Astrocyte (in vitro differentiated cells and primary cell): ENCODE measurements around the gene CPT1A. TPM values are rescaled to one million over a fixed set of nuclear protein-coding genes. Genes with fewer than 3 reads are reported as not detected.

ENCODE experiments used
- DNase-seq: peaks from one replicate; pipeline ENCODE4 v3.0.0-alpha.2; 2010; ENCODE audit warnings: low read depth
- FAIRE-seq: peaks from 2 replicates; lab custom pipeline; 2011; peaks lifted over from hg19 to GRCh38; lab: Jason Lieb, UNC
- H2AFZ ChIP-seq: 2 replicates; pipeline ENCODE4 v1.6.0; 2012; ENCODE audit warnings: low read depth, low read length, inconsistent platforms
- H3K27ac ChIP-seq: 2 replicates; pipeline ENCODE4 v1.5.1; 2011; ENCODE audit warnings: low read depth, low read length, inconsistent platforms
- H3K27me3 ChIP-seq: 2 replicates; pipeline ENCODE4 v1.6.0; 2011; ENCODE audit warnings: low read length, inconsistent platforms; ENCODE audit not compliant: insufficient read depth
- H3K36me3 ChIP-seq: 2 replicates; pipeline ENCODE4 v1.5.1; 2011; ENCODE audit warnings: low read length, inconsistent platforms; ENCODE audit not compliant: insufficient read depth
- H3K4me1 ChIP-seq: 2 replicates; pipeline ENCODE4 v1.5.1; 2011; ENCODE audit warnings: low read length, inconsistent platforms; ENCODE audit not compliant: insufficient read depth
- H3K4me2 ChIP-seq: 2 replicates; pipeline ENCODE4 v1.6.0; 2012; ENCODE audit warnings: low read length, inconsistent platforms
- H3K4me3 ChIP-seq: 2 replicates; pipeline ENCODE4 v1.5.1; 2011; ENCODE audit warnings: low read depth, mild to moderate bottlenecking, low read length, inconsistent platforms; ENCODE audit not compliant: insufficient read depth
- H3K79me2 ChIP-seq: 2 replicates; pipeline ENCODE4 v1.6.0; 2012; ENCODE audit warnings: mild to moderate bottlenecking, low read length, inconsistent platforms; ENCODE audit not compliant: insufficient read depth
- H3K9ac ChIP-seq: 2 replicates; pipeline ENCODE4 v1.6.0; 2012; ENCODE audit warnings: mild to moderate bottlenecking, low read length, inconsistent platforms
- H3K9me3 ChIP-seq: 2 replicates; pipeline ENCODE4 v1.5.1; 2012; ENCODE audit warnings: low read depth, mild to moderate bottlenecking, low read length, inconsistent platforms; ENCODE audit not compliant: insufficient read depth
- H4K20me1 ChIP-seq: 2 replicates; pipeline ENCODE4 v1.6.0; 2012; ENCODE audit warnings: low read length, inconsistent platforms; ENCODE audit not compliant: insufficient read depth
- H3K27ac Mint-ChIP-seq: one replicate; pipeline ENCODE4 v1.8.0; 2021; ENCODE audit warnings: mild to moderate bottlenecking, mixed read lengths; ENCODE audit not compliant: unreplicated experiment
- H3K27me3 Mint-ChIP-seq: one replicate; pipeline ENCODE4 v1.8.0; 2021; ENCODE audit warnings: low read depth, mixed read lengths; ENCODE audit not compliant: unreplicated experiment
- H3K36me3 Mint-ChIP-seq: one replicate; pipeline ENCODE4 v1.8.0; 2021; ENCODE audit warnings: low read depth, mixed read lengths; ENCODE audit not compliant: unreplicated experiment
- H3K4me1 Mint-ChIP-seq: one replicate; pipeline ENCODE4 v1.8.0; 2021; ENCODE audit warnings: low read depth, mixed read lengths; ENCODE audit not compliant: unreplicated experiment
- H3K4me3 Mint-ChIP-seq: one replicate; pipeline ENCODE4 v1.8.0; 2021; ENCODE audit warnings: mild to moderate bottlenecking, moderate library complexity, mixed read lengths; ENCODE audit not compliant: unreplicated experiment
- H3K9me3 Mint-ChIP-seq: one replicate; pipeline ENCODE4 v1.8.0; 2021; ENCODE audit warnings: mild to moderate bottlenecking, mixed read lengths; ENCODE audit not compliant: unreplicated experiment
- EZH2 ChIP-seq: IDR thresholded peaks from 2 replicates; pipeline ENCODE4 v1.6.1; 2012; ENCODE audit warnings: mild to moderate bottlenecking, low read length, inconsistent platforms; ENCODE audit not compliant: insufficient read depth
- total RNA-seq: library from RNA; stranded (reverse); gene quantifications from 2 replicates; pipeline ENCODE4 v1.2.1, GENCODE V29; 2021
- TF ChIP-seq, protein P1 (sequence below): IDR thresholded peaks from 2 replicates; pipeline ENCODE4 v1.5.1; 2011; ENCODE audit warnings: low read depth, mild to moderate bottlenecking, inconsistent platforms, low read length, moderate library complexity; ENCODE audit not compliant: insufficient read depth

Gene CPT1A
- total RNA-seq, 1 donor from 2014 or later, result 2.3 TPM

- H3K79me2 ChIP-seq, result no peaks in the 10 kb centered on the region
- no peaks in the 10 kb centered on the region for H3K4me1 ChIP-seq
- H3K27ac Mint-ChIP-seq, result no peak overlapping the region
- H3K9ac ChIP-seq, result no peak overlapping the region
- peaks cover 4% of the 10 kb centered on the region for H3K36me3 Mint-ChIP-seq
- no peaks in the 10 kb centered on the region for H3K36me3 ChIP-seq
- no peak overlapping the region for H2AFZ ChIP-seq
- no peaks in the 10 kb centered on the region for H4K20me1 ChIP-seq
- H3K4me1 Mint-ChIP-seq, result no peaks in the 10 kb centered on the region
- no peak for DNase-seq
- no peak overlapping the region for H3K27ac ChIP-seq
- peaks cover 7% of the 10 kb centered on the region for H3K9me3 ChIP-seq
- no peak for FAIRE-seq
- peaks cover 22% of the 10 kb centered on the region for H3K27me3 Mint-ChIP-seq
- TF ChIP-seq EZH2, result no peak
- TF ChIP-seq, protein P1, sequence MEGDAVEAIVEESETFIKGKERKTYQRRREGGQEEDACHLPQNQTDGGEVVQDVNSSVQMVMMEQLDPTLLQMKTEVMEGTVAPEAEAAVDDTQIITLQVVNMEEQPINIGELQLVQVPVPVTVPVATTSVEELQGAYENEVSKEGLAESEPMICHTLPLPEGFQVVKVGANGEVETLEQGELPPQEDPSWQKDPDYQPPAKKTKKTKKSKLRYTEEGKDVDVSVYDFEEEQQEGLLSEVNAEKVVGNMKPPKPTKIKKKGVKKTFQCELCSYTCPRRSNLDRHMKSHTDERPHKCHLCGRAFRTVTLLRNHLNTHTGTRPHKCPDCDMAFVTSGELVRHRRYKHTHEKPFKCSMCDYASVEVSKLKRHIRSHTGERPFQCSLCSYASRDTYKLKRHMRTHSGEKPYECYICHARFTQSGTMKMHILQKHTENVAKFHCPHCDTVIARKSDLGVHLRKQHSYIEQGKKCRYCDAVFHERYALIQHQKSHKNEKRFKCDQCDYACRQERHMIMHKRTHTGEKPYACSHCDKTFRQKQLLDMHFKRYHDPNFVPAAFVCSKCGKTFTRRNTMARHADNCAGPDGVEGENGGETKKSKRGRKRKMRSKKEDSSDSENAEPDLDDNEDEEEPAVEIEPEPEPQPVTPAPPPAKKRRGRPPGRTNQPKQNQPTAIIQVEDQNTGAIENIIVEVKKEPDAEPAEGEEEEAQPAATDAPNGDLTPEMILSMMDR, result no peak
- peaks cover 43% of the 10 kb centered on the region for H3K27me3 ChIP-seq
- peaks cover 27% of the 10 kb centered on the region for H3K9me3 Mint-ChIP-seq
- no peak overlapping the region for H3K4me2 ChIP-seq
- no peak overlapping the region for H3K4me3 Mint-ChIP-seq
- no peak overlapping the region for H3K4me3 ChIP-seq
Observed at GRCh38 chr11:68721075-68721474, 120.6 kb downstream of the CPT1A start.

DNA sequence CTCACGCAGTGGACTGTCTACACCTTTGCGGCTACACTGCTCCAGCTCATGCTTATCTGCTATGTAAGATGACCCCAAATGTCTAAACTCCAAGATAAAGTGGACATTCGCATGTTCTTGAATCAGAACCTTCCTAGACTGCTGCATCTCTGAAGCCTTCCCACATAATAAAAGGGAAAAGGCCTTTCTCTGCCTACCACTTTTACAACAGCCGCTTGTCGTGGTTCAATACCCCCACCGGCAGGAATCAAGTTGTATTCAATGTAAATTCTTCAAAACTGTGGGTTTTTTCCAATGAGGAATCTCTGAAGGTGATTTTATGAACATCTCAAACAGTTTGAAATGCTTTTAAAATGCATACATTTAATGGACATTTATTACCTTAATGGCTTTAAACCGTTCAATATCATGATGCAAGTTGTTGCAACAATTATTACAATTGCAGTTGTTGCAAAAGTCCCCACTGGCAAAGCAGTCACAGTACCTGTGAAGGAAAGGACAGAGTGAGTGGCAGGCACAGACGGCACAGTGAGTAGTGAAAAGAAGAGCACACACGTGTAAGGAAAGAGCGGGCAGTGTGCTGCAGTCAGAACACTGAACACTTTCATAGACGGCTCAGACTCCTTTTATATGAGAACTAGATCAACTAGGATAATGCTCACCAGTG lies 126.1 kb downstream of the CPT1A start:
- Histone ChIP-seq H3K4me2 (no peak overlapping the region), H3K4me3 (no peak overlapping the region), H3K4me1 (no peaks in the 10 kb centered on the region), H3K36me3 (no peaks in the 10 kb centered on the region), H3K9me3 (peaks cover 7% of the 10 kb centered on the region), H3K27ac (no peak overlapping the region), H3K9ac (no peak overlapping the region), H2AFZ (no peak overlapping the region), H3K79me2 (no peaks in the 10 kb centered on the region), H3K27me3 (peaks cover 50% of the 10 kb centered on the region), H4K20me1 (no peaks in the 10 kb centered on the region)
- Mint-ChIP-seq H3K27me3 (peaks cover 35% of the 10 kb centered on the region), H3K4me1 (no peaks in the 10 kb centered on the region), H3K27ac (no peak overlapping the region), H3K4me3 (no peak overlapping the region), H3K36me3 (peaks cover 4% of the 10 kb centered on the region), H3K9me3 (peaks cover 25% of the 10 kb centered on the region)
- DNase-seq (no peak), FAIRE-seq (no peak)
- TF ChIP-seq, protein P1, result no peak
- TF ChIP-seq EZH2, result no peak

GRCh38 chr11:68714060-68714856 lies 127.5 kb downstream of the CPT1A start:
- no peak for FAIRE-seq
- no peak overlapping the region for H2AFZ ChIP-seq
- TF ChIP-seq, protein P1, result no peak
- no peak for TF ChIP-seq EZH2
- no peaks in the 10 kb centered on the region for H4K20me1 ChIP-seq
- H3K4me2 ChIP-seq, result no peak overlapping the region
- Mint-ChIP-seq H3K27ac (no peak overlapping the region), H3K4me1 (no peaks in the 10 kb centered on the region), H3K9me3 (peaks cover 16% of the 10 kb centered on the region), H3K36me3 (peaks cover 3% of the 10 kb centered on the region), H3K4me3 (no peak overlapping the region), H3K27me3 (peaks cover 32% of the 10 kb centered on the region)
- no peak overlapping the region for H3K9ac ChIP-seq
- no peak overlapping the region for H3K4me3 ChIP-seq
- H3K9me3 ChIP-seq, result peaks cover 3% of the 10 kb centered on the region
- peaks cover 46% of the 10 kb centered on the region for H3K27me3 ChIP-seq
- H3K79me2 ChIP-seq, result no peaks in the 10 kb centered on the region
- H3K36me3 ChIP-seq, result no peaks in the 10 kb centered on the region
- DNase-seq, result no peak
- H3K27ac ChIP-seq, result no peak overlapping the region
- H3K4me1 ChIP-seq, result no peaks in the 10 kb centered on the region
